SHP77 treated with DMSO at 0.1 percent for 48 hours (cell line): ENCODE results near the gene WDFY4.

Experiments
- DNase-seq: peaks from one replicate; lab custom pipeline; 2025; lab: John Stamatoyannopoulos, UW

The WDFY4 gene

DNA sequence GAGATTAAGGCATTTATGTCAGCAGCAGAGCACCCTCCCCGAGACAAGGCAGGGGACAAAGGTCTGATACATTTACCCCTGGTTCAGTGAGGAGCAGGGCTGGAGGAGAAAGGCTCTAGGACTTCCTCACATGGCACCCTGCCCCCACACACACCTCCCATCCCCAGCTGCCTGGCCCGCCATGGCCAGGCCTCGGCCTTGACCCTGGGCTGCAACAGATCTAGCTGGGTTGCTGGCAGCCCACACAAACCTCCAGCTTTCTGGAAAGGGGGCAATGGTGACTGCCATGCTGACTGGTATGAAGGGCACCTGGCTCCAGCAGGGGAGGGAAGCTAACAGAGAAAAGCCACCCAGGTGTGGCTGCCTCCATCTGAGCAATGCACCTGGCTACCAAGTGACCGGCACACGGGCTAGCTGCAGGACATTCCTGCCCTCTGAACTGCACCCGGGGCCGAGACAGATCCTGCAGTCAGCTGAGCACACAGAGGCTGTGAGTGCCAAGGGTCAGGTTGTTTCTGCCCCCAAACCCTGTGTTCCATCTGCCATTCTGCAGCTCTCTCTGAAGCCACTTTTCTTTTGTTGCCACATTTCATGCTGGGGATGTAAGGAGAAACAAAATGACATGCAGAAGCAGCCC is 340.8 kb downstream of the WDFY4 start:
- DNase-seq: no peak

GRCh38 chr10:49028639-49029038 is 344.0 kb downstream of the WDFY4 start:
- no peak for DNase-seq

DNA sequence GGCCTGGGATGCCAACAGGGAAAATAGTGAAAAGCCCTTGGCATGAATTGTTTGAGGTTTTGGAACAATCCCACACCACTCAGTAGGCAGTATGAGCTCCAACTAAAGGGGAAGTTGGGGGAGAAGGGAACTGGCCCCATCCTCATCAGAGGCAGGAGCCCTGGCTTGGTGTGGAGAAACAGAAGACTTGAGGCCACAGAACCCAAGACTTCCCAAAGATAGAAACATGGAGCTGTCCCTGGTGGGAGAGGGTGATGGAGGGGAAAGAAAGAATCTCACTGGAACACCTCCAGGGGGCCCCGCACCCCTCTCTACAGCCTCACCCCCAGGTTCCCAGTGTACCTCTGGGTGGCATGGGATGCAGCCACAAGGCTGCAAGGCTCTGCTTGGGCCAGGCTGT is 345.0 kb downstream of the WDFY4 start:
- DNase-seq: no peak
